Endothelial cell of umbilical vein (primary cell): ENCODE data around the gene LONRF3. TPM values are rescaled to one million over a fixed set of nuclear protein-coding genes. Genes with fewer than 3 reads are reported as not detected.

Experiments
- BruUV-seq: library from RNA; stranded (reverse); fragments of 400-500 nt; replicated peaks from 2 replicates; lab custom pipeline; 2021; lab: Mats Ljungman, UMichigan
- CTCF ChIA-PET: fragments of 300-600, 350-600 bp; sonication (Branson Sonifier 250); formaldehyde crosslinking; loops from one replicate; lab custom pipeline; 2021; ENCODE audit warnings: antibody characterized with exemption, inconsistent platforms; lab: Charles Lee
- POLR2A ChIA-PET: fragments of 300-600, 350-600 bp; sonication (Branson Sonifier 250); formaldehyde crosslinking; loops from one replicate; lab custom pipeline; 2021; ENCODE audit warnings: antibody characterized with exemption, inconsistent platforms; lab: Charles Lee
- DNase-seq: peaks from one replicate; pipeline ENCODE4 v3.0.0-alpha.2; 2011; ENCODE audit warnings: low read depth, low spot score
- FAIRE-seq: peaks from 2 replicates; lab custom pipeline; 2011; peaks lifted over from hg19 to GRCh38; lab: Jason Lieb, UNC
- H2AFZ ChIP-seq: 2 replicates; pipeline ENCODE4 v1.6.0; 2012; ENCODE audit warnings: low read depth, low read length, control low read depth, inconsistent platforms
- H3K27ac ChIP-seq: 2 replicates; pipeline ENCODE4 v1.5.1; 2011; ENCODE audit warnings: low read depth, mild to moderate bottlenecking, control low read depth, low read length, moderate library complexity; ENCODE audit not compliant: insufficient read depth
- H3K27me3 ChIP-seq, 2 experiments: 2 replicates each; pipeline versions ENCODE4 v1.6.0 to v1.6.1; 2011; ENCODE audit warnings: low read length in 2 of 2, mixed read lengths in 1 of 2; ENCODE audit not compliant: control insufficient read depth in 2 of 2, insufficient read depth in 2 of 2
- H3K36me3 ChIP-seq, 2 experiments: 2 replicates in 1 of 2; 3 replicates in 1 of 2; pipeline ENCODE4 v1.5.1; 2011; ENCODE audit warnings: low read length in 2 of 2, mild to moderate bottlenecking in 1 of 2, moderate library complexity in 1 of 2; ENCODE audit not compliant: control insufficient read depth in 2 of 2, insufficient read depth in 2 of 2; ENCODE audit errors: extremely low read depth in 1 of 2
- H3K4me1 ChIP-seq: 3 replicates; pipeline ENCODE4 v1.5.1; 2011; ENCODE audit warnings: mild to moderate bottlenecking, low read length; ENCODE audit not compliant: control insufficient read depth, insufficient read depth; ENCODE audit errors: extremely low read depth
- H3K4me2 ChIP-seq: 2 replicates; pipeline ENCODE4 v1.6.1; 2011; ENCODE audit warnings: low read length, control low read depth, mixed read lengths; ENCODE audit not compliant: insufficient read depth
- H3K4me3 ChIP-seq, 3 experiments: fragments of 200-600 bp in 1 of 3; sonication (generic), shearing (Covaris generic) in 1 of 3; replicated peaks in 1 of 3; 2 replicates each; pipeline ENCODE4 v1.5.1; 2011 to 2016; ENCODE audit warnings: control low read depth in 3 of 3, low read length in 3 of 3, mild to moderate bottlenecking in 2 of 3, inconsistent platforms in 1 of 3, low read depth in 1 of 3, moderate library complexity in 1 of 3; ENCODE audit not compliant: insufficient read depth in 1 of 3
- H3K79me2 ChIP-seq: 2 replicates; pipeline ENCODE4 v1.6.0; 2012; ENCODE audit warnings: low read length, inconsistent platforms; ENCODE audit not compliant: control insufficient read depth, insufficient read depth
- H3K9ac ChIP-seq: replicated peaks from 2 replicates; pipeline ENCODE3; 2011; ENCODE audit warnings: low read length, control low read depth; ENCODE audit not compliant: insufficient read depth; ENCODE audit errors: extremely low read depth
- H3K9me1 ChIP-seq: replicated peaks from 3 replicates; pipeline ENCODE4 v1.6.0; 2011; ENCODE audit warnings: mild to moderate bottlenecking, low read length; ENCODE audit not compliant: control insufficient read depth, insufficient read depth; ENCODE audit errors: extremely low read depth
- H3K9me3 ChIP-seq: replicated peaks from 2 replicates; pipeline ENCODE4 v1.5.1; 2012; ENCODE audit warnings: low read length, inconsistent platforms; ENCODE audit not compliant: control insufficient read depth, insufficient read depth
- H4K20me1 ChIP-seq: replicated peaks from 2 replicates; pipeline ENCODE3; 2011; ENCODE audit warnings: mild to moderate bottlenecking, low read length; ENCODE audit not compliant: control insufficient read depth, insufficient read depth; ENCODE audit errors: extremely low read depth
- CTCF ChIP-seq, 2 donors: IDR thresholded peaks; 1 replicate in 1 of 2; 2 replicates in 1 of 2; pipeline ENCODE4 v1.5.1; 2011; ENCODE audit warnings: low read length in 2 of 2, mild to moderate bottlenecking in 2 of 2, moderate library complexity in 2 of 2, control low read depth in 1 of 2, inconsistent platforms in 1 of 2, low read depth in 1 of 2; ENCODE audit not compliant: insufficient read depth in 1 of 2; ENCODE audit errors: extremely low read depth in 1 of 2
- EZH2 ChIP-seq: IDR thresholded peaks from 2 replicates; pipeline ENCODE4 v1.6.1; 2012; ENCODE audit warnings: borderline replicate concordance, low read depth, mild to moderate bottlenecking, moderate library complexity, low read length, inconsistent platforms; ENCODE audit not compliant: severe bottlenecking
- FOS ChIP-seq: IDR thresholded peaks from 2 replicates; pipeline ENCODE4 v1.6.1; 2011; ENCODE audit warnings: mild to moderate bottlenecking, low read length, moderate library complexity, borderline replicate concordance; ENCODE audit not compliant: insufficient read depth
- GATA2 ChIP-seq: IDR thresholded peaks from 2 replicates; pipeline ENCODE4 v1.7.0; 2011; ENCODE audit warnings: low read depth, mild to moderate bottlenecking, moderate library complexity, mixed read lengths, low read length; ENCODE audit not compliant: insufficient read length, insufficient read depth
- JUN ChIP-seq: IDR thresholded peaks from 2 replicates; pipeline ENCODE4 v1.6.1; 2011; ENCODE audit warnings: borderline replicate concordance, low read depth; ENCODE audit not compliant: insufficient read length, insufficient read depth
- MAX ChIP-seq: IDR thresholded peaks from 2 replicates; pipeline ENCODE4 v1.6.1; 2011; ENCODE audit not compliant: insufficient read depth, insufficient read length
- MYC ChIP-seq: IDR thresholded peaks from one replicate; pipeline ENCODE4 v1.6.1; 2011; ENCODE audit warnings: mild to moderate bottlenecking, low read depth, low read length
- POLR2A ChIP-seq: IDR thresholded peaks from 2 replicates; pipeline ENCODE4 v1.6.1; 2012; ENCODE audit warnings: low read depth, mild to moderate bottlenecking, control low read depth, low read length
- POLR2AphosphoS5 ChIP-seq: IDR thresholded peaks from 2 replicates; pipeline ENCODE4 v1.6.1; 2012; ENCODE audit warnings: low read depth, mild to moderate bottlenecking, control low read depth, low read length, moderate library complexity; ENCODE audit not compliant: insufficient read depth
- dilution Hi-C: fragments of 300-500 bp; cut with MboI; formaldehyde crosslinking; loops from one replicate; pipeline ENCODE4 v1.15.0; 2019; ENCODE audit warnings: low sequenced_read_pairs; ENCODE audit not compliant: extremely low pct_ligation_motif_present
- intact Hi-C: fragments of 100-400 bp; cut with micrococcal nuclease; formaldehyde crosslinking; loops from one replicate; pipeline ENCODE4 v1.10.0; 2022
- polyA plus RNA-seq, 4 experiments: library from polyadenylated mRNA; depleted of rRNA in 3 of 4; stranded (reverse) in 3 of 4; unstranded in 1 of 4; fragments of >200 nt; gene quantifications; 2 replicates each; pipeline versions ENCODE4 v1.2.1 to v1.2.3, GENCODE V29; 2011 to 2012; ENCODE audit warnings: missing spikeins in 1 of 4
- total RNA-seq: library from RNA; stranded (reverse); gene quantifications from 2 replicates; pipeline ENCODE4 v1.2.3, GENCODE V29; 2021

LONRF3 gene
- total and polyA plus RNA-seq, 2 donors (not counting 3 experiments of a cell fraction or from before 2014, with no cell fraction given): 4.4 to 13.3 TPM

- no peak overlapping the region for H3K4me2 ChIP-seq
- H3K27ac ChIP-seq: no peak overlapping the region
- ChIA-PET POLR2A (no interaction called here), CTCF (no interaction called here)
- no peaks in the 10 kb centered on the region for H3K4me1 ChIP-seq
- dilution Hi-C loops (no loop called here), intact Hi-C loops (no loop called here)
- H3K9ac ChIP-seq: no peak overlapping the region
- no peak for DNase-seq
- TF ChIP-seq CTCF (IDR thresholded peaks at IDR 0.05; ENCODE audit: extremely low read depth in 1 of 2, insufficient read depth in 1 of 2, low read depth in 1 of 2, low read length in 2 of 2) (no peak), POLR2AphosphoS5 (no peak), MYC (no peak), EZH2 (no peak), FOS (no peak), MAX (no peak), POLR2A (no peak), JUN (no peak), GATA2 (no peak)
- no peak overlapping the region for H2AFZ ChIP-seq
- no peaks in the 10 kb centered on the region for H3K27me3 ChIP-seq
- no peaks in the 10 kb centered on the region for H3K79me2 ChIP-seq
- no peak for FAIRE-seq
- no TSS peak for BruUV-seq
- no peak overlapping the region for H3K4me3 ChIP-seq
- no peaks in the 10 kb centered on the region for H3K9me1 ChIP-seq
- no peaks in the 10 kb centered on the region for H4K20me1 ChIP-seq
- H3K36me3 ChIP-seq: no peaks in the 10 kb centered on the region
- no peaks in the 10 kb centered on the region for H3K9me3 ChIP-seq
These were observed 26.1 kb upstream of the LONRF3 start for GRCh38 chrX:118948270-118948669.
